NCI-H146 treated with DMSO at 0.1 percent for 48 hours (cell line): ENCODE data around the gene SCUBE2.

ENCODE experiments used
- DNase-seq: peaks from one replicate; lab custom pipeline; 2025; ENCODE audit not compliant: unreplicated experiment; lab: John Stamatoyannopoulos, UW

The SCUBE2 gene

DNA sequence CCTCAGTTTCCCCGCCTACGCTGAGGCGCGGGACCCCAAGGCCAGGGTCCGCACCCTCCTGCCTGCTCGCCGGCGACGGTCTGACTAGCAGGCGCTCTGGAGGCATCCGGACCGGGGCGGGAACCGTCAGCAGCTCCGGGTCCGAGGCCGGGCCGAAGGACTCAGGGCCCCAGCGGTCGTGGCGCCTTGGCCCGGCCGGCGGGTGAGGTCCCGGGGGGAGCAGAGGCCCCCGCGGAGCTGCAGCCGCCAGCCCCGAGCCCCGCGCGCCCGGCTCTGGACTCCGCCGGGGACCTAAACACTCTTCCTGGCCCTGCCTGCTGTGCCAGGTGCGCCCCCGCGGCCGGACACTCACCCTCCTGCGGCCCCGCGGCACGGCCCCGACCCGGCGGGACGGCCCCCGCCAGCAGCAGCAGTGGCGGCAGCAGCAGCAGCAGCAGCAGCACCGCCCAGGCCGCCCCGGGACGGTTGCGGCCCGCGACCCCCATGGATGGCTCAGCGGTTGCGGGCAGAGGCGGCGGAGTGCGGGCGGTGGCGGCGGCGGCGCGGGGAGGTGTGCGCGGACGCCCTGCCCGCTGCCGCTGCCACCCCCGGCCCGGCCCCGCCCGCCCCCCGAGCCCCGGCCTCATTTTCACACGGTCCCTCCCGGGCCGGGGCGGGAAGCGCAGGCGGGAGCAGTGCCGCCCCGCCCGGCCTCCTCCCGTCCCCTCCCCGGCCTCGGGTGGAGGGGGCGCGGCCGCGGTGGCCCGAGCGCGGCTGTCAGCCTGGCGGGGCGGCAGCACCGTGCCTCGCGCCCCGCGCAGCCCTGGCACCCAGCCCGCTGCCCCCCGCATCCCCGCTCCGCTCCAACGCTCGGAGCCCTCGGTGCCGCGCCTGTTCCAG is at the start of gene SCUBE2:
Gene SCUBE2 (minus strand): TSS at position 556 of the 879 bp plus-strand sequence. CDS start 71 bp downstream, at position 485.
- DNase-seq: no peak

DNA sequence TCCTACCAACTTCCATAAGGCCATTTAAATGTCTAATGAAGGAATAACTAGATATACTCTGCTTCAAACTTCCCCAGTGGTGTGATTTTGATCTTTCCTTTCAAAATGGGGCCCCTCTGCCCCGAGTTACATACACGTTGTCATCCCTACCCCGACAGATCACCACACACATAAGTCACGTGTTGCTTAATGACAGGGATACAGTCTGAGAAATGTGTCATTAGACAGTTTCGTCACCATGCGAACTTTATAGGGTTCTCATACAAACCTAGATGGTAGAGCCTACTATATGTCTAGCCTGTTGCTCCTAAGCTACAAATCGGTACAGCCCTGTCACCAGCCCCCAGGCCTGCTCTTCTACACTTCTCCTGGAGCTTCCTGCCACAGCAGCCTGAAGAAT is 49.8 kb upstream of the SCUBE2 start:
- DNase-seq: no peak

DNA sequence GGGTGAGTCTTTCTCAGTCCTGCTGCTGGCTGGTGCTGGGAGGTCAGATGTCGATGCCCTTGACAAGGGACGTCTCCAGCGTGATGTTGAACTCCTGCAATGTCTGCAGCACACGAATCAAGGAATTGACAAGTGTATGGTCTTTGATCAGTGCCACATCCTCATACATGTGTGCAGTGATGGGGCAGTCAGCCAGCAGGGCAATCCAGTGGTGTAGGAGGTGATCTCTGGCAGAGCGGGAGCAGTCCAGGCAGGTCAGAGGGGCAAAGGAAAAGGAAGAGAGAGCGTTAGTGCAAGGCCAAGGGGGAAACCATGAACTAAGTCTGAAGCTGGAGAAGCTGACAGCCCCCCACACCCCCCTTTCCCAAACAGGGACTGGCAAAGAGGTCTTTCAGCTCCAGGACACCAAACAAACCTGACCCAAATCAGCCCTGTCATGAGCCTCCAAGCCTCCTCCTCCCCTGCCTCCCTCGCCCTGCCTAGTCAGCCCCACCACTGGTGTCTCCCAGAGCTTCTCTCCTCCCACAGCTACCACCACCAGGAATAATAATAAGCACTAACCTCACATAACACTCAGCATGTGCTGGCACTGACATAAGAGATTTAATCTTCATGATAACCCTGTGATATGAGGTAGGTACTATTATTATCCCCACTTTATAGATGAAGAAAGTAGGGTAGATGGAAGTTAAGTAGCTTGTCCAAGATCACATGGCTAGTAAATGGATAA is 48.4 kb upstream of the SCUBE2 start:
- no peak for DNase-seq

- peak; percentile 91 for DNase-seq
Measured at GRCh38 chr11:9138612-9139579, 47.5 kb upstream of the SCUBE2 start.

DNA sequence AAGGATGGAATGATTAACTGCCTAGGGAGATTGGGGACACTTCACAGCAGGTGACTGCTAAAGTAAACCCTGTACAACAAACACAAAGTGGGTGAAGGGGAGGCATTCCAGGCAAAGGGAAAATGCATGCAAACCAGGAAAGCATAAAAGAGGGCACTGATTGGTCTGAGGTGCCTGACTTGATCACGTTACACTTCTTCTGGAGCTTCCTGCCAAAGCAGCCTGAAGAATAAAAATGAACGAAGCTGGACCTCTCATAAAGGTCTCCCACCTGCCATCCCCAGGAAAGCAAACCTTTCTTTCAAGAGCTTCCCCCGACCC is 46.7 kb upstream of the SCUBE2 start:
- DNase-seq: no peak

DNA sequence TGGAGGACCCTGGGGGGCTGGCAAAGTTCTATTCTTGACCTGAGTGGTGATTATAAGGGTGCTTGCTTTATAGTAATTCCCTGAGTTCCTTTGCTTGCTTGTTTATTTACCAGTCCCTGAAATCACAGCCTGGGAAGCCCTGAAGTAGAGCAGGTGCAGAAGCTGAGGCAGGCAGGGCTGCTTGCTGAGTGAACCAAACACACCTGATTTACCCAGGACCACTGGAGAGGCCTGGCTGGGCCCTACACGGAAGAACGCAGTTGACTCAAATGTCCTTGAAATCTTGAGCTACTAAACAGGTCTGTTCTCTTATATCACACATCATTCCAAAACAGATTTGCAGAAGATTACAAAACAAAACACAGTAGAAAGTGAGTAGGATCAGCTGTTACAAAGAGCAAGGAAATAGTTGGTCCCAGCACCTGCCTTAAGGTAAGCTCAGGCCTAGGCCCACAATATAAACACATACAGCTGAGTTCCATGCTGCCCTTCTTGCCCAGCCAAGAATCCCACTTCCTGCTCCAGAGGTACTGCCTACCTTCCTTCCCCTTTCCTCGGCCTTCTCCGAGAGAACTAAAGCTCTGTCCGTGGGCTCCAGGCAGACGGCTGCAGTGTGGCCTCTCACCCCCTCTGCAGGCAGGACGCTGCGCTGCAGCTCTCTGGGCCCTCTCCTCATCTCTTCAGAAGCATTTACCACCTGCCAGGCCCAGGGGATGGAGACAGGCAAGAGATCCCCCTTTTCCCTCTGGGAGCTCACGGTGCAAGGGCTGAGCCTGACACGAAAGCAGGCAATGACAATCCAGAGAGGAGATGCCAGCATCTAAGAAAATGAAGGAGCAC is 46.1 kb upstream of the SCUBE2 start:
- DNase-seq: peak; percentile 83

GRCh38 chr11:9136741-9137140 is 45.3 kb upstream of the SCUBE2 start:
- DNase-seq: no peak

DNA sequence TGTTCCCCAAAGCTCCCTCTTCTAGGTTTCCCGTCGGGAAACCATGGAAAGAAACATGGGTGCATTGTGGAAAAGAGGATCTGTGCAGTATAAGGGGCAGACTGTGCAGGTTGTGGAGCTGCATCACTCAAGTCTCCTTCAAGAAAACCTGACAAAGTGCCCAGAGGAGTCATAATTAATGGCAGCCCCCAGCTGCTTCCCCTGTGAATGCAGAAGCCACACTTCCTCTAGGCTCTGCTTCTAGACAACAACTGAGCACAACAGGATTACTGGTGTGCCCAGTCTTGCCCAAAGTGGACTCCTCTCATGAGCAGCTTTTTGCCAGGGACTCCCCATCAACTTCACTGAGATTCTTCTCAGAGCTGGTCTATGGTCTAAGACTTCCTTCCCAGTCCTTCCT is 42.6 kb upstream of the SCUBE2 start:
- no peak for DNase-seq

- no peak for DNase-seq
Measured at GRCh38 chr11:9132203-9132878, 40.9 kb upstream of the SCUBE2 start.

GRCh38 chr11:9130297-9130696 is 38.9 kb upstream of the SCUBE2 start:
- DNase-seq: no peak

GRCh38 chr11:9126636-9127035 is 35.2 kb upstream of the SCUBE2 start:
- no peak for DNase-seq

- no peak for DNase-seq
Measured at GRCh38 chr11:9125185-9125886, 33.9 kb upstream of the SCUBE2 start.

DNA sequence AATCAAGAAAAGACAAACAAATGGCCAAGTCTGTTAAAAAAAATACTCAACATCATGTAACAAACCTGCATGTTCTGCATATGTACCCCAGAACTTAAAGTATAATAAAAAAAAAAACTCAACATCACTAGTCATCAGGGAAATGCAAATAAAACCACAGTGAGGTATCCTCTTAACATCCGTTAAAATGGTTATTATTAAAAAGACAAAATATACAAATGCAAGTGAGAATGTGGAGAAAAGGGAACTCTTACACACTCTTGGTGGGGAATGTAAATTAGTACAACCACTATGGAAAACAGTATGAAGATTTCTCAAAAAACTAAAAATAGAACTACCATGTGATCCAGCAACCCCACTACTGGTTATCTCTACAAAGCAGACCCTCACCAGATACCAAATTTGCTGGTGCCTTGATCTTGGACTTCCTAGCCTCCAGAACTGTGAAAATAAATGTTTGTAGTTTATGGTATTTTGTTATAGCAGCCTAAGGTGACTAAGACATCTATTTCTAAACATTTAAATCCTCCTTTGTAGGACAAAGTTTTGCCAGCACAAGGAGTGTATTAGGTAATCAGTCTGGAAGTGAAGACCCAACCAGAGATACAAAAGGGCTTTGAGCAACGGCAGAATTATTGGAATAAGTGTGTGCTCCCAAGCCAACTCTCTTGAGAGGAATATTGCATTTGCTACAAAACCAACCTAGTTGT is 32.4 kb upstream of the SCUBE2 start:
- no peak for DNase-seq

- no peak for DNase-seq
Measured at GRCh38 chr11:9121469-9121796, 30.0 kb upstream of the SCUBE2 start.

- DNase-seq: no peak
Measured at GRCh38 chr11:9120664-9121468, 29.5 kb upstream of the SCUBE2 start.

- no peak for DNase-seq
Measured at GRCh38 chr11:9118277-9118676, 26.9 kb upstream of the SCUBE2 start.

GRCh38 chr11:9112075-9112474 is 20.7 kb upstream of the SCUBE2 start:
- DNase-seq: no peak
